Activated T-cell treated with anti-CD3 and anti-CD28 coated beads, Interleukin-2, amount 50 U/mL, for 1 hour (primary cell): Measurements from ENCODE around the gene NOTUM.
A peak's percentile ranks its signal among the peaks of the same experiment; 100 is the strongest.
"Not testable (repeated sequence)": the region's sequence is repeated elsewhere in the genome, so short reads cannot be mapped to it uniquely, and the experiment has no call there.

Source experiments
- DNase-seq: peaks from one replicate; pipeline ENCODE4 v3.0.0-alpha.2; 2020

NOTUM gene

GRCh38 chr17:81922566-81923301 is 38.3 kb downstream of the NOTUM start:
- DNase-seq = no peak

GRCh38 chr17:81921996-81922565 is 38.9 kb downstream of the NOTUM start:
- DNase-seq = no peak

- DNase-seq = no peak
Measured at GRCh38 chr17:81921537-81921862, 39.5 kb downstream of the NOTUM start.

GRCh38 chr17:81920612-81921536 is 40.1 kb downstream of the NOTUM start:
- DNase-seq = no peak

GRCh38 chr17:81918832-81919545 is 42.0 kb downstream of the NOTUM start:
- DNase-seq = no peak

GRCh38 chr17:81918333-81918669 is 42.7 kb downstream of the NOTUM start:
- not testable (repeated sequence) for DNase-seq

- peak; percentile 86 for DNase-seq
Measured at GRCh38 chr17:81917565-81918332, 43.2 kb downstream of the NOTUM start, which contains the start of gene SIRT7. Gene SIRT7 (minus strand): TSS chr17:81918176. CDS start chr17:81918131, 45 bp downstream.

- DNase-seq = no peak
Measured at GRCh38 chr17:81916234-81917001, 44.6 kb downstream of the NOTUM start.

GRCh38 chr17:81915331-81915730 is 45.7 kb downstream of the NOTUM start:
- no peak for DNase-seq

GRCh38 chr17:81914103-81914850 is 46.7 kb downstream of the NOTUM start:
- no peak for DNase-seq

- no peak for DNase-seq
Measured at GRCh38 chr17:81913394-81914102, 47.4 kb downstream of the NOTUM start.

- no peak for DNase-seq
Measured at GRCh38 chr17:81912441-81913309, 48.3 kb downstream of the NOTUM start.

GRCh38 chr17:81911969-81912368 is 49.0 kb downstream of the NOTUM start:
- DNase-seq = no peak

GRCh38 chr17:81911277-81911961 is 49.6 kb downstream of the NOTUM start, which contains the start of gene PCYT2:
Gene PCYT2 (minus strand): TSS chr17:81911399. CDS start chr17:81911355, 44 bp downstream.
- DNase-seq = peak; percentile 91

GRCh38 chr17:81910840-81911276 is 50.1 kb downstream of the NOTUM start:
- DNase-seq = no peak

GRCh38 chr17:81909966-81910839 is 50.8 kb downstream of the NOTUM start:
- no peak for DNase-seq

GRCh38 chr17:81909231-81909630 is 51.8 kb downstream of the NOTUM start:
- DNase-seq = no peak
